ENCODE data around the gene MS4A8. TPM values are rescaled to one million over a fixed set of nuclear protein-coding genes. Genes with fewer than 3 reads are reported as not detected.

The MS4A8 gene
- total and polyA plus RNA-seq, 2 experiments from 2014 or later: 1.7 to 3.8 TPM

DNA sequence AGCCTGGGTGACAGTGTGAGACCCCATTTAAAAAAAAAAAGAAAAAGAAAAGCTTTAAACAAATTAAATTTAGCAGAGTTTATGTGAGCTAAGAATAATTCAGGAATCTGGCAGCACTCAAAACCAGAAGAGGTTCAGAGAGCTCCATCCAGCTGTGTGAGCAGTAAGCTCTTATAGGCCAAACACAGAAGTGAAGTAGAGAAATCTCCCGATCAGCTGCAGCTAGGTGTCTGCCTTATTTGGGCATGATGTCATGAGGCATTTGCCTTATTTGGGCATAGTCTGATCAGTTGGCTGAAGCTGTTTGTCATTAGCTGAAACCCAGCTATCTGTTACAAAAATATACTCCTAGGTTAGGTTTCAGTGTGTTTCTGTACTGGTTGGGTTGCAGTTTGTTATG, 65.5 kb downstream of the MS4A8 start:
- Histone ChIP-seq H3K27ac (no peak overlapping the region), H3K4me3 (no peak overlapping the region), H3K4me2 (no peak overlapping the region), H4K20me1 (ENCODE audit: insufficient read depth, poor library complexity, severe bottlenecking) (no peaks in the 10 kb centered on the region), H2AFZ (no peak overlapping the region), H3K4me1 (ENCODE audit: insufficient read depth) (no peaks in the 10 kb centered on the region), H3K9me3 (ENCODE audit: low read depth) (no peaks in the 10 kb centered on the region), H3K79me2 (no peaks in the 10 kb centered on the region), H3K27me3 (no peaks in the 10 kb centered on the region), H3K9me2 (replicated peaks; ENCODE audit: insufficient read depth) (no peaks in the 10 kb centered on the region), H3K36me3 (replicated peaks; ENCODE audit: insufficient read depth, low read depth) (no peaks in the 10 kb centered on the region)
- TF ChIP-seq EZH2phosphoT487 (IDR thresholded peaks at IDR 0.05; ENCODE audit: low read depth, severe bottlenecking, unreplicated experiment): no peak
- TF ChIP-seq, protein P1, sequence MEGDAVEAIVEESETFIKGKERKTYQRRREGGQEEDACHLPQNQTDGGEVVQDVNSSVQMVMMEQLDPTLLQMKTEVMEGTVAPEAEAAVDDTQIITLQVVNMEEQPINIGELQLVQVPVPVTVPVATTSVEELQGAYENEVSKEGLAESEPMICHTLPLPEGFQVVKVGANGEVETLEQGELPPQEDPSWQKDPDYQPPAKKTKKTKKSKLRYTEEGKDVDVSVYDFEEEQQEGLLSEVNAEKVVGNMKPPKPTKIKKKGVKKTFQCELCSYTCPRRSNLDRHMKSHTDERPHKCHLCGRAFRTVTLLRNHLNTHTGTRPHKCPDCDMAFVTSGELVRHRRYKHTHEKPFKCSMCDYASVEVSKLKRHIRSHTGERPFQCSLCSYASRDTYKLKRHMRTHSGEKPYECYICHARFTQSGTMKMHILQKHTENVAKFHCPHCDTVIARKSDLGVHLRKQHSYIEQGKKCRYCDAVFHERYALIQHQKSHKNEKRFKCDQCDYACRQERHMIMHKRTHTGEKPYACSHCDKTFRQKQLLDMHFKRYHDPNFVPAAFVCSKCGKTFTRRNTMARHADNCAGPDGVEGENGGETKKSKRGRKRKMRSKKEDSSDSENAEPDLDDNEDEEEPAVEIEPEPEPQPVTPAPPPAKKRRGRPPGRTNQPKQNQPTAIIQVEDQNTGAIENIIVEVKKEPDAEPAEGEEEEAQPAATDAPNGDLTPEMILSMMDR (IDR thresholded peaks at IDR 0.05; ENCODE audit: poor library complexity): no peak
- TF ChIP-seq EZH2 (IDR thresholded peaks at IDR 0.05; ENCODE audit: borderline replicate concordance): no peak
- no peak for DNase-seq (ENCODE audit: low spot score)
- 45% methylated on average over 1 of the region's 1 CpG for WGBS (ENCODE audit: low lambda C conversion rate, missing lambda C conversion rate)

DNA sequence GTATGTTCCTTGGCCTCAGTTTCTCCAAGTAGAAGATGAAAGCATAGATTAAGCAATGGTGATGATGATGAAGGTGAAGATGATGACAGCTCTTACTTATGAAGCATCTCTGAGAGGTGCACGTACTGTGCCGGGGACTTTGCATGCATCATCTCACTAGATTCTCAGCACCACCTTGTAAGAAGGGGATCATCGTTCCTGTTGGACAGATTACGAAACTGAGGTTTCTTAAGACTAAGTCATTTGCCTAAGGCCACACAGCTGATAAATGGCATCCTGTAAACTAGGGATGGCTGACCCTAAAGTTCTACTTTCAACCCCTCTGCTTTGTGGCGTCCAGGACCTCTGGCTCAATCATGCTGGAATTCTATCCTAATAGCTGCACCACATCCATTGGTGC, 65.9 kb downstream of the MS4A8 start:
- Histone ChIP-seq H2AFZ (no peak overlapping the region), H3K36me3 (replicated peaks; ENCODE audit: insufficient read depth, low read depth) (no peaks in the 10 kb centered on the region), H3K79me2 (no peaks in the 10 kb centered on the region), H3K9me2 (replicated peaks; ENCODE audit: insufficient read depth) (no peaks in the 10 kb centered on the region), H3K4me3 (no peak overlapping the region), H3K4me2 (no peak overlapping the region), H3K4me1 (ENCODE audit: insufficient read depth) (no peaks in the 10 kb centered on the region), H3K9me3 (ENCODE audit: low read depth) (no peaks in the 10 kb centered on the region), H4K20me1 (ENCODE audit: insufficient read depth, poor library complexity, severe bottlenecking) (no peaks in the 10 kb centered on the region), H3K27ac (no peak overlapping the region), H3K27me3 (no peaks in the 10 kb centered on the region)
- no peak for DNase-seq (ENCODE audit: low spot score)
- TF ChIP-seq, protein P1 (IDR thresholded peaks at IDR 0.05; ENCODE audit: poor library complexity): no peak
- TF ChIP-seq EZH2 (IDR thresholded peaks at IDR 0.05; ENCODE audit: borderline replicate concordance) (no peak), EZH2phosphoT487 (IDR thresholded peaks at IDR 0.05; ENCODE audit: low read depth, severe bottlenecking, unreplicated experiment) (no peak)
- WGBS (ENCODE audit: low lambda C conversion rate, missing lambda C conversion rate): 92% methylated on average over 5 of the region's 5 CpGs

Other genes with a start within 250 kb of the MS4A8 start
- not detected in 2 replicates for gene MS4A1, start 243.8 kb upstream of the MS4A8 start, total RNA-seq
- gene MS4A1, start 243.8 kb upstream of the MS4A8 start, polyA plus RNA-seq: not detected in 2 replicates
- gene MS4A12, start 206.8 kb upstream of the MS4A8 start, total RNA-seq: not detected in 2 replicates
- not detected in 2 replicates for gene MS4A12, start 206.8 kb upstream of the MS4A8 start, polyA plus RNA-seq
- not detected in 2 replicates for gene MS4A13, start 184.2 kb upstream of the MS4A8 start, total RNA-seq
- gene MS4A13, start 184.2 kb upstream of the MS4A8 start, polyA plus RNA-seq: not detected in 2 replicates
- gene MS4A18, start 25.1 kb downstream of the MS4A8 start, total RNA-seq: not detected in 2 replicates
- gene MS4A18, start 25.1 kb downstream of the MS4A8 start, polyA plus RNA-seq: not detected in 2 replicates
- 0.88 and 1.1 TPM in 2 replicates for gene MS4A15, start 57.3 kb downstream of the MS4A8 start, total RNA-seq
- gene MS4A15, start 57.3 kb downstream of the MS4A8 start, polyA plus RNA-seq: 4.3 and 8.0 TPM in 2 replicates
- 0.47 and 1.2 TPM in 2 replicates for gene MS4A10, start 85.7 kb downstream of the MS4A8 start, total RNA-seq
- 0.21 and 1.8 TPM in 2 replicates for gene MS4A10, start 85.7 kb downstream of the MS4A8 start, polyA plus RNA-seq
- gene CCDC86, start 142.5 kb downstream of the MS4A8 start, total RNA-seq: 7.4 and 9.1 TPM in 2 replicates
- 25.3 and 27.5 TPM in 2 replicates for gene CCDC86, start 142.5 kb downstream of the MS4A8 start, polyA plus RNA-seq
- 1.2 and 1.3 TPM in 2 replicates for gene PTGDR2, start 156.3 kb downstream of the MS4A8 start, total RNA-seq
- gene PTGDR2, start 156.3 kb downstream of the MS4A8 start, polyA plus RNA-seq: 0.69 and 2.0 TPM in 2 replicates
- gene ZP1, start 167.9 kb downstream of the MS4A8 start, total RNA-seq: 0.12 TPM in 1 of 2 replicates, not detected in the other
- 0.32 and 1.6 TPM in 2 replicates for gene ZP1, start 167.9 kb downstream of the MS4A8 start, polyA plus RNA-seq
- gene PRPF19, start 207.0 kb downstream of the MS4A8 start, total RNA-seq: 38.1 and 53.8 TPM in 2 replicates
- 18.5 and 19.3 TPM in 2 replicates for gene PRPF19, start 207.0 kb downstream of the MS4A8 start, polyA plus RNA-seq
- 30.0 and 47.5 TPM in 2 replicates for gene TMEM109, start 214.5 kb downstream of the MS4A8 start, total RNA-seq
- gene TMEM109, start 214.5 kb downstream of the MS4A8 start, polyA plus RNA-seq: 86.9 and 92.5 TPM in 2 replicates
- gene TMEM132A, start 224.8 kb downstream of the MS4A8 start, total RNA-seq: 33.7 and 44.3 TPM in 2 replicates
- 97.1 and 98.7 TPM in 2 replicates for gene TMEM132A, start 224.8 kb downstream of the MS4A8 start, polyA plus RNA-seq